Measurements from ENCODE around the gene CRIM1.

- TF ChIP-seq, protein P1, sequence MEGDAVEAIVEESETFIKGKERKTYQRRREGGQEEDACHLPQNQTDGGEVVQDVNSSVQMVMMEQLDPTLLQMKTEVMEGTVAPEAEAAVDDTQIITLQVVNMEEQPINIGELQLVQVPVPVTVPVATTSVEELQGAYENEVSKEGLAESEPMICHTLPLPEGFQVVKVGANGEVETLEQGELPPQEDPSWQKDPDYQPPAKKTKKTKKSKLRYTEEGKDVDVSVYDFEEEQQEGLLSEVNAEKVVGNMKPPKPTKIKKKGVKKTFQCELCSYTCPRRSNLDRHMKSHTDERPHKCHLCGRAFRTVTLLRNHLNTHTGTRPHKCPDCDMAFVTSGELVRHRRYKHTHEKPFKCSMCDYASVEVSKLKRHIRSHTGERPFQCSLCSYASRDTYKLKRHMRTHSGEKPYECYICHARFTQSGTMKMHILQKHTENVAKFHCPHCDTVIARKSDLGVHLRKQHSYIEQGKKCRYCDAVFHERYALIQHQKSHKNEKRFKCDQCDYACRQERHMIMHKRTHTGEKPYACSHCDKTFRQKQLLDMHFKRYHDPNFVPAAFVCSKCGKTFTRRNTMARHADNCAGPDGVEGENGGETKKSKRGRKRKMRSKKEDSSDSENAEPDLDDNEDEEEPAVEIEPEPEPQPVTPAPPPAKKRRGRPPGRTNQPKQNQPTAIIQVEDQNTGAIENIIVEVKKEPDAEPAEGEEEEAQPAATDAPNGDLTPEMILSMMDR (conservative IDR thresholded peaks at IDR 0.05), result no peak
- no peak for TF ChIP-seq ZFX (IDR thresholded peaks at IDR 0.05)
Measured at GRCh38 chr2:36497570-36498163, 142.1 kb downstream of the CRIM1 start.

Data from C4-2B (cell line).